ENCODE results near the gene FAM228A.

GRCh38 chr2:24176326-24176725 lies 1.5 kb downstream of the FAM228A start:
- no peak for TF ChIP-seq ZNF331 (CRISPR knock-in tag; IDR thresholded peaks at IDR 0.05; ENCODE audit: low read depth)
- TF ChIP-seq CTCF (conservative IDR thresholded peaks at IDR 0.05; ENCODE audit: low read depth in 2 of 2) = no peak
- TF ChIP-seq EZH2 (IDR thresholded peaks at IDR 0.05; ENCODE audit: low read depth, unreplicated experiment) = no peak
- TF ChIP-seq POLR2AphosphoS5 (IDR thresholded peaks at IDR 0.05; ENCODE audit: low read depth) = no peak
